ENCODE data around the gene GMDS.

GMDS gene

DNA sequence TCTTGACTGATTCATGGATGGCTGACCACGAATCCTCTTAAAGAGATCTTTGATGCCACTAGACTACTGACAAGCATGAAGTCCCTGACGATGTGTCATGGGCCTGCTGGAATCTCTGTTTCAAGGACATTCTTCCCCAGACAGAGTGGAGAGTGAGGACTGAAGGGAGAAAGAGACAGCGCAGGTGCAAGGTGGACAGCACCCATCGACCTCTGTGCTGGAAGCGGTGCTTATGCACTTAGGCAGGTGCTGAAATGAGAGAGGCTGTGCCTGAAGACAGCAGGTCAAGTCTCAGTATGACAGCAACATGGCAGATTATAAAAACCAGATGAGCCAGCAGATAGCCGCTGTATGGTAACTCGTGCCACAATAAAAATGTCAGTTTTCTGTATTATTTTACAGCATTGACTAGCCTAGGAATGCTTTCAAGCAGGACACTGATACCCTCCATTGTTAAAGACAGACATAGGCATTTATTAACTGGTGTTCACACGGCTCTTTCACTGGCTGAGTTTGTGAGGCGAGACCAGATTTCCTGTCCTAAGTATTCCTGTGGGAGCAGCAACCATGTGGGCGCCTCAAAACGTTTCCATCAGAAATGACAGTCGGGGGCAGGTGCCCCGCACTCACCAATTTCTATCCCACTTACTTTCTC, 588.2 kb downstream of the GMDS start:
- intact Hi-C loops (cut with DNase I), result no loop called here
- DNase-seq, result no peak

DNA sequence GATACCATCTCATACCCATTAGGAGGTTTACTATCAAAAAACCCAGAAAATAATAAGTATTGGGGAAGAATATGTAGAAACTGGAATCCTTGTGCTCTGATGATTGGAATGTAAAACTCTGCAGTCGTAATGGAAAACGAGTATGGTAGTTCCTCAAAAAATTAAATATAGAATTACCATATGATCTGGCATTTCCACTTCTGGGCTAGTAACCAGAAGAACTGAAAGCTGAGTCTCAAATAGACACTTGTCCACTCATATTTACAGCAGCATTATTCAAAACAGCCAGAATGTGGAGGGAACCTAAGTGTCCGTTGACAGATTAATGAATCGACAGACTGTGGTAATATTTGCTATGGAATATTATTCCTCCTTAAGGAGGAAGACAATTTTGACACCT, 591.4 kb downstream of the GMDS start:
- intact Hi-C loops (cut with DNase I), result no loop called here
- no peak for DNase-seq

DNA sequence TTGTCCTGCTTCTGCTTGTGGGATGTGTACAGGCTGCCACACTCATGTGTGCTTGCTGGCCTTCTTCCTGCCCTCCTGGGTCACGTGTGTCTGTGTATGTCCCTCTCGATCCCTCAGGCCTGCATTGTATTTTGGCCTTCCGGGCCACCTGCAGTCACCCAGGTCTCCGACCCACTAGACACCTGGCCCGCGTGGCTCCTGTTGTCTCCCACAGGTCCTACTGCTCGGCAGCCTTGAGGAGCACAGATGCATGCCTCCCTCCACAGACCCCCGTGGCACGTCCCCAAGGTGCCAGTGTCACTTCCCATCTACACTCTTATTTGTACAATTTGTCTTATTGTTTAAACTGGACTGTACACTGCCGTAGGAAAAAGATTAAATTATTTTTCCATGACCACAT, 592.6 kb downstream of the GMDS start:
- no peak for DNase-seq
- intact Hi-C loops (cut with DNase I), result no loop called here

DNA sequence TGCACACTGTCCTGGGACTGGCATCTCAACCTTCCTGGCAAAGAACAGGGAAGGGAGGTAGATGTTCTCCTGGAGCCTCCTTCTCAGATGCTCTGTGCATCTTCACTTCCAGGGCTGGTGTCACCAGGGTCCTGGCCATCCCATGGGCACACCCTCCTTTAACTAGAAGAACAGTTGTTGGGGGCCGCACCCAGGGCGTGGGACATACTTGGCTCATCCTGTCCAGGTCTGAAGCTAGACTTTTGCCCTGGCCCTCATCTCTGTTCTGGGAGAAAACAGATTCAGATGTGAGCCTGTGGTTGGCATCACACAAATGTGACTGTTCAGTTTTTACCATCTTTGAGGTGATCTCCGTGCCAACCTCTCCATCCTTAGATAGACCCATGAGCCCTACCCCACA, 594.0 kb downstream of the GMDS start:
- DNase-seq, result no peak
- intact Hi-C loops (cut with DNase I), result no loop called here

DNA sequence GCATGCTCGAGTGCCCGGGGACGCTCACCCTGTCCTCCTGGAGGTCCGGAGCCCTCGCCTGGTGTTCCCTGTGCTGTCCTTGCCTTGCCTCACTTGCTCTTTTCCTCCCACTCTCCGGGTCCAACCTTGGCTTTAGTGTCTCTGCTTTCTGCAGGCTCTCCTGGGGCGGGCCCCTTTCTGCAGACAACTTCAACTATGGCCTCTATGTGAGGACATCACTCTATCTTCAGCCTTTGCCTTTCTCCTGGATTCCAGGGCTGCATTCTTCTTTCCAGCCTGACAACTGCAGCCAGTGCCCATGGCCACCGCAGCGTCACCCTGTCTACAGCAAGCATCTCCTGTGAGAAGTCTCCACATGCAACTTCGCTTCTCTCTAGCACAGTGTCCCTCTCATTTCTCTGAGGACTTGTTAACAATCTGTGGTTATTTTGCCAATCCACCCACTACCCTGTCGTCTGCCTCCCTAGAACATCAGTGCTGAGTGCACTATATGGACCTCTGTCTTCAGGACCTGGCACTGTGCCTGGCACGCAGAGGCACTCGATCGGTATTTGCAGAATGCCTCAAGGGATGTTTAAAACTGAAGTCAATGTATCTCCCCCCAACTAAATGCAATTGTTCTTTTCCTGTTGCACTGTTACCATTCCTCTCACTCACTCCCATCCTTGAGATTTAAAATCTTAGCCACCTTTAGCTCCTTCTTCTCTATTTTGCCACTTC, 599.8 kb downstream of the GMDS start:
- intact Hi-C loops (cut with DNase I), result no loop called here

DNA sequence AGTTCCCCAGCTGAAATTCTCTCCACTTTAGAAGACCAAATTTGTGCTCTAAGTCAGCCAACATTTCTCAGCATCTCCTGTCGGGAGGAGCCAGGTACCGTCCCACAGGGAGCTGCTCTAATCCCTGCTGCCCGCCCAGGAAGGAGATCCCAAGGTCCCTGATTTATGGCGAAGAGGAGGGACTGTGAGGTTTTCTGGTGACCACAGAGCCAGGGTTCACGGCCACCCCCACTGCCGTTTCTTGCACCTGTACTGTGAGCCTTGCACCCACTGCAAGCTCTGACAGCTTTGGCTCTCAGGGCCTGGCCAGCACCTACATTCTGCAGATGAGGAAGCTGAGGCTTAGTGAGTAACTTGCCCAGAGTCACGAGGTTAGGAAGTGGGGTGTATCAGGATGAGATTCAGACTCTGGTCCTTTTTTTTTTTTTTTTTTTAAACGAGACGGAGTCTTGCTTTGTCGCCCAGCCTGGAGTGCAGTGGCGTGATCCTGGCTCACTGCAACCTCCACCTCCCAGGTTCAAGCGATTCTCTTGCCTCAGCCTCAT, 600.8 kb downstream of the GMDS start:
- intact Hi-C loops (cut with DNase I), result no loop called here
- no peak for DNase-seq

More for the DNA sequence above, 599.8 kb downstream of the GMDS start:
- DNase-seq, result no peak

GRCh38 chr6:1643830-1644445, 601.5 kb downstream of the GMDS start:
- intact Hi-C loops (cut with DNase I), result no loop called here
- DNase-seq, result no peak

GRCh38 chr6:1643111-1643510, 602.3 kb downstream of the GMDS start:
- intact Hi-C loops (cut with DNase I), result no loop called here
- no peak for DNase-seq

DNA sequence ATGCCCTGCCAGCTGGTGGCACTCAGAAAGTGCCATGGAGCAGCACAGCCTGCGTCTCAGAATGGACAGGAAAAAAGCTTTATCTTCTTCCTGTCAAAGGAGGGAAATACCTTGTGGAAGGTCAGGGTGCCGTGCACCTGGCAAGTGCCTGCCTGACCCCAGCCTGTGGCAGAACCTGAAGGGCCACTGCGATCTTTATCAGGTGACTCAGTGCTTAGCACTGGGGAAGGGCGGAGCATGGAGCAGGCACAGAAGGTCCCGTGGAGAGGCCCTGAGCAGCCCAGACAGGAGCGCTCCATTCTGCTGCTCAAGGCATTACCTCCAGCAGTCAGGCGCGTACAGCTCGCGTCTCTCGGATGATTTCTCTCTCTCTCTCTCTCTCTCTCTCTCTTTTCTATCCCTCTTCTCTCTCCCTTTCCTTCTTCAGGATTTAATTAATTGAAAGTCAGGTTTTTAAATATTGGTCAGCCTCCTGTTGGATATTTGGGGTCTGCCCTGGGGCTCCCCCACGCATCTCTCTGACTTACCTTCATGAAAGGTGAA, 604.0 kb downstream of the GMDS start:
- no peak for DNase-seq
- intact Hi-C loops (cut with DNase I), result no loop called here

GRCh38 chr6:1640476-1640875, 604.9 kb downstream of the GMDS start:
- DNase-seq, result no peak
- intact Hi-C loops (cut with DNase I), result no loop called here

DNA sequence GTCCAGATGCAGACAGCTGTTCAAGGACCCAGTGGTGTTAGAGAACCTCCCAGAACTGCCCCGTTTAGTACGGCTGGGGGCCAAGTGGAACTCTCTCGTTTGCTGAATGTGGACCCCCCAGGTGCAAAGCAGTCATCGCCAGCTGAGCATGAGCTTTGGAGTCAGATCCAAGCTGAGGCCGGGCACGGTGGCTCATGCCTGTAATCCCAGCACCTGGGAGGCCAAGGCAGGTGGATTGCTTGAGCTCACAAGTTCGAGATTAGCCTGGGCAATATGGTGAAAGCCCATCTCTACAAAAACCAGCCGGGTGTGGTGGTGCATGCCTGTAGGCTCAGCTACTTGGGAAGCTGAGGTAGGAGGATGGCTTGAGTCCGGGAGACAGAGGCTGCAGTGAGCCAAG, 606.0 kb downstream of the GMDS start:
- intact Hi-C loops (cut with DNase I), result no loop called here

DNA sequence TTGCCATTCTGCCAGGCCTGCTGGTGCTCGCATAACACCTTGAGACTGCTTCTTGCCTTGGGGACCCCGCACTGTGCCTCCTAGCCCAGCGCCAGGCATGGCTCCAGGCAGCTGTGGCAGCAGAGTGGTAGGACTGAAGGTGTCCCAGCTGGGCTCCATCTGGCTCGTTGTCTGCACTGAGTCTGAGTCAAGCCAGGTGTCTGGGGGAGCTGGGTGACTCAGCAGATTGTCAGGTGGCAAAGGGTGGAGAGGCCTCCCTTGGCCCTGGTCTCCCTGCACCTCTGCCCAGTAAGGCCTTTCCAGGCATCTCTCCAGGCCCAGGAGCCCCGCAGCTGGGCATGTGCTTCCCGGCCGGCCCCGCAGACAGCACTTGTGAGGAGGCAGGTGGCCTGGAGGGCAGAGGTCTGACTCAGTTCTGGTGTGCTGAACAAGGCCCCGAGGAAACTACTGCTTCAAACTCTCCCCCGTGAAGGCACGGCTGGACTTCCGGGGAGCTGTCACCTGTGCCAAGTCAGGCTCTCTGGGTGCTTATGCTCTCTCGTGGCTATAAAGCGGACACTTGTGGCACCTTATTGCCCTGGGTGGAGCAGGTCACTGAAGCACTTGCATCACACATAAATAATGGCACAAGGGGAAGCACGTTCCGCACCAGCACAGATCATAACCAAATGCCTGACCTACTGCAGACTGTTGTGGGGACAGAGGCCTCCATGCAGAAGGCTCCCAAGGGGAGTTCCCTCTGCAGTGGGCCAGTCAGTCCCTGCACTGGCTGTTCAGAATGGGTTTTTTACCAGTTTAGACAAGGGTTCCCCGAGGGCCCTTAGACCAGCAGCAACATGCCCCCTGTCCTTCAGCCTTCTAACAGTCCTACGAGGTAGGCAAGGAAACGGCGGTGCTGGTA, 608.2 kb downstream of the GMDS start:
- DNase-seq, result peak in 1 of 42 donors; percentile 32
- intact Hi-C loops (cut with DNase I), result no loop called here

More for the DNA sequence above, 606.0 kb downstream of the GMDS start:
- DNase-seq, result no peak

- no peak for DNase-seq
Observed at GRCh38 chr6:1636272-1636825, 609.1 kb downstream of the GMDS start.

DNA sequence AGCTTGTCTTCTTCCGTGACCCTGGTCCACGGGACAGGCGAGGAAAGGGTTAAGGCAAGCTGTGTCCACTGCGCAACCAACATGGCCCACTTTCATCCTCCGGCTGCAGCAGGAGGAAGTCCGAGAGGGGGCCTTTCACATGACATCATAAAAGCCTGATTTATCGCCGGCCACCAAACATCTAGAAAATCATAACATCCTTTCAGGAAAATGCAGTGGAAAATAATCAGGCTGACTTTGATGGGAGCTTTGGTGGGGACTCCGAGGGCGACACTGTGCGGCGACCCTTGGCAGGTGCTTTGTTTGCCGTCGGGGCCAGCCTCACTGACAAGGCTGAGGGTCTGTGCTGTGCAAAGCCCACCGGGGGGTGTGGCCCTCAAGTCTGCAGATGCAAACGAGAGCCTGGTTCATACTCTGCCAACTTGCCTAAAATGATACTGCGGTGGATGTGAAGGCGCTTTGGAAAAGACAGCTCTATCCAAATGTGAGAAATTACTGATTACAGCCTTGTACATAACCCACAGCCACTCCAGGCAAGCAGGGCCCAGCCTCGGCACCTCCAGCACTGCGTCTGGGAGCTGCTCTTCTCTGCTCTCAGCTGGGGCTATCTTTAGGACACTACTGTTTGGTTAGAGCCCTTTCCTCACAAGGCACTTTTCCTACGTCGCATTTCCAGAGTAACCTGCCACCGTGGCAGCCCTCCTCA, 609.9 kb downstream of the GMDS start:
- intact Hi-C loops (cut with DNase I), result no loop called here

More at GRCh38 chr6:1636272-1636825, 609.1 kb downstream of the GMDS start:
- intact Hi-C loops (cut with DNase I), result no loop called here

GRCh38 chr6:1634081-1634480, 611.3 kb downstream of the GMDS start:
- intact Hi-C loops (cut with DNase I), result no loop called here
- DNase-seq, result peak in 1 of 42 donors; percentile 9

More for the DNA sequence above, 609.9 kb downstream of the GMDS start:
- DNase-seq, result peak in 1 of 42 donors; percentile 24

GRCh38 chr6:1633366-1634021, 611.9 kb downstream of the GMDS start:
- intact Hi-C loops (cut with DNase I), result no loop called here
- peak in 1 of 42 donors; percentile 21 for DNase-seq

GRCh38 chr6:1631251-1631650, 614.2 kb downstream of the GMDS start:
- no peak for DNase-seq
- intact Hi-C loops (cut with DNase I), result no loop called here
